Thyroid gland (tissue), 4 donors: ENCODE measurements around the gene RNF111.

Experiments used
- POLR2A ChIP-seq, 2 donors: fragments of 450-650 bp; IDR thresholded peaks; one replicate each; pipeline ENCODE4 v1.6.1; 2017; ENCODE audit warnings: antibody characterized with exemption in 2 of 2, mild to moderate bottlenecking in 2 of 2, moderate library complexity in 1 of 2
- TF ChIP-seq, protein P1 (sequence below), 6 experiments: fragments of 200-600 bp in 3 of 6; fragments of 450-650 bp in 3 of 6; sonication (generic) in 3 of 6; IDR thresholded peaks; one replicate each; pipeline ENCODE4 v1.5.1; 2016 to 2019; ENCODE audit warnings: antibody characterized with exemption in 6 of 6, mild to moderate bottlenecking in 2 of 6, inconsistent platforms in 1 of 6, moderate library complexity in 1 of 6

- TF ChIP-seq, protein P1, sequence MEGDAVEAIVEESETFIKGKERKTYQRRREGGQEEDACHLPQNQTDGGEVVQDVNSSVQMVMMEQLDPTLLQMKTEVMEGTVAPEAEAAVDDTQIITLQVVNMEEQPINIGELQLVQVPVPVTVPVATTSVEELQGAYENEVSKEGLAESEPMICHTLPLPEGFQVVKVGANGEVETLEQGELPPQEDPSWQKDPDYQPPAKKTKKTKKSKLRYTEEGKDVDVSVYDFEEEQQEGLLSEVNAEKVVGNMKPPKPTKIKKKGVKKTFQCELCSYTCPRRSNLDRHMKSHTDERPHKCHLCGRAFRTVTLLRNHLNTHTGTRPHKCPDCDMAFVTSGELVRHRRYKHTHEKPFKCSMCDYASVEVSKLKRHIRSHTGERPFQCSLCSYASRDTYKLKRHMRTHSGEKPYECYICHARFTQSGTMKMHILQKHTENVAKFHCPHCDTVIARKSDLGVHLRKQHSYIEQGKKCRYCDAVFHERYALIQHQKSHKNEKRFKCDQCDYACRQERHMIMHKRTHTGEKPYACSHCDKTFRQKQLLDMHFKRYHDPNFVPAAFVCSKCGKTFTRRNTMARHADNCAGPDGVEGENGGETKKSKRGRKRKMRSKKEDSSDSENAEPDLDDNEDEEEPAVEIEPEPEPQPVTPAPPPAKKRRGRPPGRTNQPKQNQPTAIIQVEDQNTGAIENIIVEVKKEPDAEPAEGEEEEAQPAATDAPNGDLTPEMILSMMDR (IDR thresholded peaks at IDR 0.05) = peak in 3 of 6 experiments; percentile 20 to 40 (median 39)
- no peak for TF ChIP-seq POLR2A (IDR thresholded peaks at IDR 0.05)
These were observed 150.8 kb downstream of the RNF111 start for GRCh38 chr15:59138243-59138642.
